Ovary (tissue), 3 donors: ENCODE measurements around the gene WFDC12.

Source experiments
- EP300 ChIP-seq: sonication (generic); formaldehyde crosslinking; IDR thresholded peaks from one replicate; pipeline ENCODE4 v1.6.1; 2017; ENCODE audit warnings: antibody characterized with exemption
- POLR2A ChIP-seq: fragments of 450-650 bp; IDR thresholded peaks from one replicate; pipeline ENCODE4 v1.6.1; 2017; ENCODE audit warnings: antibody characterized with exemption, mild to moderate bottlenecking, moderate library complexity
- TF ChIP-seq, protein P1 (sequence below), 3 donors: fragments of 450-650 bp in 2 of 3; fragments of 200-600 bp in 1 of 3; IDR thresholded peaks; one replicate each; pipeline versions ENCODE4 v1.5.1 to v1.8.0; 2016 to 2022; ENCODE audit warnings: antibody characterized with exemption in 3 of 3, mild to moderate bottlenecking in 1 of 3
- donor health status: DM: no; HTN: no; CAD: no.

DNA sequence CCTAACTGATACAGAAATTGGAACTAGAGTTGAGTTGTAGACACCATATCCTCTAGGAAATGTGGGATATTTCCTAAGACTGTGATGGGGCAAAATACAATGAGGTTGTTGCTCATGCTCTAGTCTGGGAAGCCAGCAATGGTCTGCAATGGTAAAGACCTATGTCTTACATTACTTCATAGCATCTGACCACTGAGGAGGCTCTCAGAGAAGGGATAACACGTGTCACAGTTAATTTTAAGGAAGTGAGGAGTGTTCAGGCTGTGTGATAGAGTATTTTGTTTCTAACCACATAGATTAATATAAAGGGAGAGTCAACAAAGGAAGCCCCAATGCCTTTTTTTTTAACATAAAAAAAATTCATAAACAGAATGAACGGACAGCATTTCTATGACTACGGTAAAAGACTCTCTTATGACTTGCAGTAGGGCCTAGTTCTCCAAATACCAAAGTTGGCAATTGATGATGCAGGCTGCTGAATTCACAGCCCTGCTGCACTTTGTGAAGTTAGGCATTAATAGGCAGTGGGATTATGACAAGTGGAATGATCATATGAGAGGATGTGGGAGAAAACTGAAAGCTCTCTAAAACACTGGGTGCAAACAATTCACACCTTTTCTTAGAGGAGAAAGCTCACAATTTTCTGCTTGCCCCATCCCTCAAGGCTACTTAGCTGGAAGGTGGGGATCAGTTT is 37.0 kb downstream of the WFDC12 start:
- TF ChIP-seq, protein P1, sequence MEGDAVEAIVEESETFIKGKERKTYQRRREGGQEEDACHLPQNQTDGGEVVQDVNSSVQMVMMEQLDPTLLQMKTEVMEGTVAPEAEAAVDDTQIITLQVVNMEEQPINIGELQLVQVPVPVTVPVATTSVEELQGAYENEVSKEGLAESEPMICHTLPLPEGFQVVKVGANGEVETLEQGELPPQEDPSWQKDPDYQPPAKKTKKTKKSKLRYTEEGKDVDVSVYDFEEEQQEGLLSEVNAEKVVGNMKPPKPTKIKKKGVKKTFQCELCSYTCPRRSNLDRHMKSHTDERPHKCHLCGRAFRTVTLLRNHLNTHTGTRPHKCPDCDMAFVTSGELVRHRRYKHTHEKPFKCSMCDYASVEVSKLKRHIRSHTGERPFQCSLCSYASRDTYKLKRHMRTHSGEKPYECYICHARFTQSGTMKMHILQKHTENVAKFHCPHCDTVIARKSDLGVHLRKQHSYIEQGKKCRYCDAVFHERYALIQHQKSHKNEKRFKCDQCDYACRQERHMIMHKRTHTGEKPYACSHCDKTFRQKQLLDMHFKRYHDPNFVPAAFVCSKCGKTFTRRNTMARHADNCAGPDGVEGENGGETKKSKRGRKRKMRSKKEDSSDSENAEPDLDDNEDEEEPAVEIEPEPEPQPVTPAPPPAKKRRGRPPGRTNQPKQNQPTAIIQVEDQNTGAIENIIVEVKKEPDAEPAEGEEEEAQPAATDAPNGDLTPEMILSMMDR (IDR thresholded peaks at IDR 0.05): no peak
- no peak for TF ChIP-seq POLR2A
- no peak for TF ChIP-seq EP300
